GM12878 (cell line): Measurements from ENCODE around the gene MRPS14. TPM values are rescaled to one million over a fixed set of nuclear protein-coding genes. Genes with fewer than 3 reads are reported as not detected.

Experiments used
- ATAC-seq: fragments of 200-7000 bp; cut with Tn5 transposase; 3 replicates; pipeline ENCODE4 v1.9.1; 2020; ENCODE audit warnings: mild to moderate bottlenecking, moderate library complexity
- BruUV-seq: library from RNA; stranded (reverse); fragments of 400-500 nt; replicated peaks from 2 replicates; lab custom pipeline; 2021; lab: Mats Ljungman, UMichigan
- CTCF ChIA-PET: fragments of 300-600 bp; sonication (Branson Sonifier 250); formaldehyde crosslinking; extraction: SDS; loops from one replicate; lab custom pipeline; 2021; ENCODE audit warnings: inconsistent platforms; lab: Yijun Ruan, JAX
- POLR2A ChIA-PET: fragments of 350-600 bp; formaldehyde crosslinking; extraction: SDS; loops from one replicate; lab custom pipeline; 2021; ENCODE audit warnings: inconsistent platforms; lab: Charles Lee
- RAD21 ChIA-PET: fragments of 300-600 bp; sonication (Branson Sonifier 250); formaldehyde crosslinking; loops from one replicate; lab custom pipeline; 2023; ENCODE audit warnings: antibody characterized with exemption; ENCODE audit not compliant: unreplicated experiment; lab: Charles Lee
- SMC1A ChIA-PET: fragments of 300-600 bp; sonication (Branson Sonifier 250); formaldehyde crosslinking; loops from one replicate; lab custom pipeline; 2023; ENCODE audit not compliant: unreplicated experiment, uncharacterized antibody; lab: Charles Lee
- DNase-seq: peaks from one replicate; pipeline ENCODE4 v3.0.0-alpha.2; 2011; ENCODE audit warnings: low read depth, low spot score
- FAIRE-seq: peaks from 3 replicates; lab custom pipeline; 2011; peaks lifted over from hg19 to GRCh38; lab: Jason Lieb, UNC
- H2AFZ ChIP-seq: 2 replicates; pipeline ENCODE4 v1.6.0; 2011; ENCODE audit warnings: low read depth, low read length, control low read depth; ENCODE audit not compliant: control insufficient read depth
- H3K27ac ChIP-seq: 2 replicates; pipeline ENCODE4 v1.5.1; 2011; ENCODE audit warnings: control low read depth; ENCODE audit not compliant: control insufficient read depth, insufficient read depth
- H3K27me3 ChIP-seq, 2 experiments: replicated peaks in 1 of 2; 2 replicates each; pipeline versions ENCODE4 v1.6.0 to v1.6.1; 2011; ENCODE audit warnings: low read length in 1 of 2; ENCODE audit not compliant: control insufficient read depth in 2 of 2, insufficient read depth in 2 of 2
- H3K36me3 ChIP-seq, 2 experiments: 2 replicates each; pipeline ENCODE4 v1.5.1; 2011; ENCODE audit warnings: low read length in 1 of 2; ENCODE audit not compliant: control insufficient read depth in 2 of 2, insufficient read depth in 2 of 2
- H3K4me1 ChIP-seq: 2 replicates; pipeline ENCODE4 v1.6.1; 2011; ENCODE audit warnings: mild to moderate bottlenecking, low read length, moderate library complexity, mixed read lengths; ENCODE audit not compliant: control insufficient read depth, insufficient read depth
- H3K4me2 ChIP-seq: 2 replicates; pipeline ENCODE4 v1.6.0; 2011; ENCODE audit warnings: control low read depth; ENCODE audit not compliant: control insufficient read depth, insufficient read depth
- H3K4me3 ChIP-seq: fragments of 200-600 bp; sonication (generic); 2 replicates; pipeline ENCODE4 v1.5.1; 2016
- H3K79me2 ChIP-seq: 2 replicates; pipeline ENCODE4 v1.6.0; 2011; ENCODE audit warnings: low read length; ENCODE audit not compliant: control insufficient read depth, insufficient read depth
- H3K9ac ChIP-seq: 2 replicates; pipeline ENCODE4 v1.8.0; 2011; ENCODE audit warnings: low read length, control low read depth, mixed read lengths; ENCODE audit not compliant: control insufficient read depth, insufficient read depth
- H3K9me3 ChIP-seq: replicated peaks from 3 replicates; pipeline ENCODE4 v1.5.1; 2011; ENCODE audit warnings: mild to moderate bottlenecking, low read length; ENCODE audit not compliant: control insufficient read depth, insufficient read depth
- H4K20me1 ChIP-seq: 2 replicates; pipeline ENCODE4 v1.6.0; 2011; ENCODE audit not compliant: control insufficient read depth, insufficient read depth
- BHLHE40 ChIP-seq, 2 experiments: fragments of 450-650 bp in 1 of 2; IDR thresholded peaks; 2 replicates each; pipeline ENCODE4 v1.6.1; 2011 to 2017; ENCODE audit warnings: low read depth in 2 of 2, borderline replicate concordance in 1 of 2, improper control_type of control experiment in 1 of 2, low read length in 1 of 2, mild to moderate bottlenecking in 1 of 2
- NFYB ChIP-seq: IDR thresholded peaks from 2 replicates; pipeline ENCODE4 v1.6.1; 2011; ENCODE audit warnings: low read depth, mild to moderate bottlenecking, low read length, improper control_type of control experiment, moderate library complexity; ENCODE audit not compliant: insufficient read depth
- PAX8 ChIP-seq: fragments of 450-650 bp; IDR thresholded peaks from 2 replicates; pipeline ENCODE4 v1.6.1; 2017; ENCODE audit warnings: mild to moderate bottlenecking, moderate library complexity
- SRF ChIP-seq, 2 experiments: IDR thresholded peaks; 2 replicates each; pipeline ENCODE4 v1.6.1; 2011; ENCODE audit warnings: low read depth in 2 of 2, low read length in 2 of 2, mild to moderate bottlenecking in 1 of 2, moderate library complexity in 1 of 2
- TBL1XR1 ChIP-seq: IDR thresholded peaks from 2 replicates; pipeline ENCODE4 v1.6.1; 2012; ENCODE audit warnings: low read depth, low read length, improper control_type of control experiment
- WGBS: methylation state at CpG from one replicate; pipeline ENCODE4 v1.1.6; 2016; ENCODE audit warnings: low lambda C conversion rate; ENCODE audit not compliant: insufficient replicate concordance, insufficient coverage; ENCODE audit errors: missing lambda C conversion rate; 5-methylcytosine and 5-hydroxymethylcytosine counted together
- in situ Hi-C: fragments of 300-500 bp; cut with MboI; formaldehyde crosslinking; loops from 9 replicates; pipeline ENCODE4 v1.14.3; 2018; ENCODE audit warnings: mixed read lengths
- intact Hi-C: fragments of 100-400 bp; cut with micrococcal nuclease; formaldehyde crosslinking; loops from one replicate; pipeline ENCODE4 v1.14.2; 2022; ENCODE audit not compliant: unreplicated experiment
- polyA plus RNA-seq, 11 experiments: library from polyadenylated mRNA; depleted of rRNA in 4 of 11; unstranded in 6 of 11; stranded (reverse) in 5 of 11; fragments of >200 nt; fragmentation: Nextera tagmentation in 4 of 11; fragmentation: Illumina TruSeq in 1 of 11; extraction: Ambion mirVana in 4 of 11; extraction: Trizol in 1 of 11; gene quantifications; 1 replicate in 1 of 11; 2 replicates in 10 of 11; pipeline versions ENCODE4 v1.2.1 to v1.2.3, GENCODE V29; 2011 to 2016; ENCODE audit warnings: inconsistent platforms in 2 of 11, missing spikeins in 2 of 11, low read depth in 1 of 11
- total RNA-seq, 4 experiments: library from RNA; depleted of rRNA in 3 of 4; stranded (reverse); fragments of >200 nt in 3 of 4; fragmentation: Illumina TruSeq in 1 of 4; extraction: Trizol in 1 of 4; gene quantifications; 2 replicates each; pipeline versions ENCODE4 v1.2.1 to v1.2.3, GENCODE V29; 2013 to 2021
- TF ChIP-seq, protein P1 (sequence below): IDR thresholded peaks from 2 replicates; pipeline ENCODE4 v1.6.1; 2011; ENCODE audit warnings: mild to moderate bottlenecking, low read depth, low read length, moderate library complexity; ENCODE audit not compliant: insufficient replicate concordance
- TF ChIP-seq, protein P2 (sequence below): IDR thresholded peaks from 2 replicates; pipeline ENCODE4 v1.6.1; 2012; ENCODE audit warnings: low read depth, low read length, improper control_type of control experiment

The MRPS14 gene
- total and polyA plus RNA-seq, 10 of the 15 experiments (the other 5 are each of a cell fraction or from before 2014, with no cell fraction given) = 31.1 to 224 (median 50.4) TPM

DNA sequence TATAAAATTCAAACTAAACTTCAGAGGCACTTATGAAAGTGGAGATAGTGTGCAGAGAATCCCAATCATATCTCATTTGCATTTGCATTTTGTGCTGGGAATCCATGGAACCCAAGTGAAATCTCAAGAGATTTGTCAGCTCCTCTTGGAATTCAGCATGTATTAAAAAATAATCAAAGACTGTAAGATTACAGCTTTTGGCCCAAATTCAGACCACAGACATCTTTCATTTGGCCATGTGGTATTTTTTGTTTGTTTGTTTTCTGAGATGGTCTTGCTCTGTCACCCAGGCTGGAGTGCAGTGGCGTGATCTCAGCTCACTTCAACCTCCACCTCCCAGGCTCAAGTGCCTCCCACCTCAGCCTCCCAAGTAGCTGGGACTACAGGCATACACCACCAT is 27.3 kb downstream of the MRPS14 start:
- in situ Hi-C loops = loop anchor here (5.0 to 10.0 kb wide), 2 partner anchors 224 to 731 kb away; no protein-coding TSS in a partner anchor
- DNase-seq (no peak), ATAC-seq (no peak), FAIRE-seq (no peak)
- no TSS peak for BruUV-seq
- intact Hi-C loops = loop anchor here (5.0 to 10.0 kb wide), 4 partner anchors 209 to 1171 kb away; partner anchors contain the start of genes CENPL, DARS2 and RABGAP1L
- Histone ChIP-seq H3K4me3 (no peak overlapping the region), H3K4me2 (no peak overlapping the region), H3K27me3 (no peaks in the 10 kb centered on the region), H3K36me3 (peaks cover 0 to 6% of the 10 kb centered on the region in 2 experiments; a peak in 2 of 4 replicates), H2AFZ (no peak overlapping the region), H3K9me3 (no peaks in the 10 kb centered on the region), H3K4me1 (no peaks in the 10 kb centered on the region; the same call in 1 of the 2 replicates), H4K20me1 (no peaks in the 10 kb centered on the region), H3K79me2 (peaks cover 20% of the 10 kb centered on the region), H3K9ac (no peak overlapping the region), H3K27ac (no peak overlapping the region)
- ChIA-PET POLR2A (no interaction called here), RAD21 (interaction anchor here (0.7 to 1.4 kb wide), 5 partner anchors 10 to 32 kb away, joined by 3 to 4 read pairs (median 3); no protein-coding TSS in a partner anchor), SMC1A (interaction anchor here (1.0 to 6.5 kb wide), 6 partner anchors 13 to 196 kb away, joined by 3 to 89 read pairs (median 3); no protein-coding TSS in a partner anchor), CTCF (interaction anchor here (1.2 to 5.2 kb wide), 4 partner anchors 11 to 230 kb away, joined by 3 to 54 read pairs (median 4); no protein-coding TSS in a partner anchor)
- TF ChIP-seq, protein P1, sequence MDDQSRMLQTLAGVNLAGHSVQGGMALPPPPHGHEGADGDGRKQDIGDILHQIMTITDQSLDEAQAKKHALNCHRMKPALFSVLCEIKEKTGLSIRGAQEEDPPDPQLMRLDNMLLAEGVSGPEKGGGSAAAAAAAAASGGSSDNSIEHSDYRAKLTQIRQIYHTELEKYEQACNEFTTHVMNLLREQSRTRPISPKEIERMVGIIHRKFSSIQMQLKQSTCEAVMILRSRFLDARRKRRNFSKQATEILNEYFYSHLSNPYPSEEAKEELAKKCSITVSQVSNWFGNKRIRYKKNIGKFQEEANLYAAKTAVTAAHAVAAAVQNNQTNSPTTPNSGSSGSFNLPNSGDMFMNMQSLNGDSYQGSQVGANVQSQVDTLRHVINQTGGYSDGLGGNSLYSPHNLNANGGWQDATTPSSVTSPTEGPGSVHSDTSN = no peak
- TF ChIP-seq NFYB = no peak
- no peak for TF ChIP-seq TBL1XR1
- TF ChIP-seq, protein P2, sequence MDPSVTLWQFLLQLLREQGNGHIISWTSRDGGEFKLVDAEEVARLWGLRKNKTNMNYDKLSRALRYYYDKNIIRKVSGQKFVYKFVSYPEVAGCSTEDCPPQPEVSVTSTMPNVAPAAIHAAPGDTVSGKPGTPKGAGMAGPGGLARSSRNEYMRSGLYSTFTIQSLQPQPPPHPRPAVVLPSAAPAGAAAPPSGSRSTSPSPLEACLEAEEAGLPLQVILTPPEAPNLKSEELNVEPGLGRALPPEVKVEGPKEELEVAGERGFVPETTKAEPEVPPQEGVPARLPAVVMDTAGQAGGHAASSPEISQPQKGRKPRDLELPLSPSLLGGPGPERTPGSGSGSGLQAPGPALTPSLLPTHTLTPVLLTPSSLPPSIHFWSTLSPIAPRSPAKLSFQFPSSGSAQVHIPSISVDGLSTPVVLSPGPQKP = no peak
- TF ChIP-seq PAX8 = no peak
- no peak for TF ChIP-seq BHLHE40 (IDR thresholded peaks at IDR 0.05; ENCODE audit: borderline replicate concordance in 1 of 2, low read depth in 2 of 2, low read length in 1 of 2)
- TF ChIP-seq SRF (IDR thresholded peaks at IDR 0.05; ENCODE audit: low read depth in 2 of 2, low read length in 2 of 2) = no peak
- WGBS = 100% methylated on average over 1 of the region's 1 CpG
